ENCODE data around the gene GREB1L.
"Not testable (repeated sequence)": the region's sequence is repeated elsewhere in the genome, so short reads cannot be mapped to it uniquely, and the experiment has no call there.

Gene GREB1L

GRCh38 chr18:21242141-21242779, at the start of gene GREB1L:
TSS of gene GREB1L (plus strand) at chr18:21242232. CDS start at chr18:21383519, 141,287 bp downstream.
- DNase-seq: peak; percentile 89

GRCh38 chr18:21192308-21192624, 49.8 kb upstream of the GREB1L start:
- DNase-seq: no peak

- peak; percentile 77 for DNase-seq
Observed at GRCh38 chr18:21194871-21195771, 46.9 kb upstream of the GREB1L start.

- no peak for DNase-seq
Observed at GRCh38 chr18:21196426-21196825, 45.6 kb upstream of the GREB1L start.

GRCh38 chr18:21203126-21203525, 38.9 kb upstream of the GREB1L start:
- DNase-seq: no peak

- DNase-seq: no peak
Observed at GRCh38 chr18:21203542-21204241, 38.3 kb upstream of the GREB1L start.

- peak; percentile 37 for DNase-seq
Observed at GRCh38 chr18:21205695-21206094, 36.3 kb upstream of the GREB1L start.

- no peak for DNase-seq
Observed at GRCh38 chr18:21210278-21210677, 31.8 kb upstream of the GREB1L start.

GRCh38 chr18:21210784-21211183, 31.2 kb upstream of the GREB1L start:
- DNase-seq: no peak

GRCh38 chr18:21214409-21214808, 27.6 kb upstream of the GREB1L start:
- not testable (repeated sequence) for DNase-seq

- DNase-seq: peak; percentile 65
Observed at GRCh38 chr18:21215490-21215889, 26.5 kb upstream of the GREB1L start.

GRCh38 chr18:21218862-21219261, 23.2 kb upstream of the GREB1L start:
- no peak for DNase-seq

- no peak for DNase-seq
Observed at GRCh38 chr18:21230436-21230835, 11.6 kb upstream of the GREB1L start.

- DNase-seq: peak; percentile 80
Observed at GRCh38 chr18:21241301-21242048, 557 bp upstream of the GREB1L start.

GRCh38 chr18:21242780-21243401, 859 bp downstream of the GREB1L start:
- peak; percentile 73 for DNase-seq

- no peak for DNase-seq
Observed at GRCh38 chr18:21254576-21254975, 12.5 kb downstream of the GREB1L start.

GRCh38 chr18:21255211-21255610, 13.2 kb downstream of the GREB1L start:
- DNase-seq: no peak

- no peak for DNase-seq
Observed at GRCh38 chr18:21257386-21257785, 15.4 kb downstream of the GREB1L start.

- no peak for DNase-seq
Observed at GRCh38 chr18:21260621-21261020, 18.6 kb downstream of the GREB1L start.

GRCh38 chr18:21261352-21261751, 19.3 kb downstream of the GREB1L start:
- no peak for DNase-seq

- no peak for DNase-seq
Observed at GRCh38 chr18:21262244-21262643, 20.2 kb downstream of the GREB1L start.

- DNase-seq: peak; percentile 73
Observed at GRCh38 chr18:21262979-21263378, 20.9 kb downstream of the GREB1L start.

All from eye (tissue), 1 donor.